ENCODE results near the gene HPS4. TPM values are rescaled to one million over a fixed set of nuclear protein-coding genes. Genes with fewer than 3 reads are reported as not detected.

Gene HPS4
- total RNA-seq, 2 donors from 2014 or later, result 6.8 to 10.8 TPM

DNA sequence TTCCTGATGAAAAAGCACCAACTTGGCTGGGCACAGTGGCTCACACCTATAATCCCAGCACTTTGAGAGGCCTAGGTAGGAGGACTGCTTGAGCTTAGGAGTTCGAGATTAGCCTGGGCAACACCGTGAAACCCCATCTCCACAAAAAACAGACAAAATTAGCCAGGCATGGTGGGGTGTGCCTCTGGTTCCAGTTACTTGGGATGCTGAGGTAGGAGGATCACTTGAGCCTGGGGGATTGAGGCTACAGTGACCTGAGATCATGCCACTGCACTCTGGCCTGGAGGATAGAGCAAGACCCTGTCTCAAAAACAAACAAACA lies 3.0 kb downstream of the HPS4 start:
- H3K27me3 ChIP-seq, result no peaks in the 10 kb centered on the region
- H3K4me1 ChIP-seq, result peaks cover 0 to 53% of the 10 kb centered on the region in 2 donors
- H3K36me3 ChIP-seq, result peaks cover 22% of the 10 kb centered on the region
- TF ChIP-seq, protein P1, sequence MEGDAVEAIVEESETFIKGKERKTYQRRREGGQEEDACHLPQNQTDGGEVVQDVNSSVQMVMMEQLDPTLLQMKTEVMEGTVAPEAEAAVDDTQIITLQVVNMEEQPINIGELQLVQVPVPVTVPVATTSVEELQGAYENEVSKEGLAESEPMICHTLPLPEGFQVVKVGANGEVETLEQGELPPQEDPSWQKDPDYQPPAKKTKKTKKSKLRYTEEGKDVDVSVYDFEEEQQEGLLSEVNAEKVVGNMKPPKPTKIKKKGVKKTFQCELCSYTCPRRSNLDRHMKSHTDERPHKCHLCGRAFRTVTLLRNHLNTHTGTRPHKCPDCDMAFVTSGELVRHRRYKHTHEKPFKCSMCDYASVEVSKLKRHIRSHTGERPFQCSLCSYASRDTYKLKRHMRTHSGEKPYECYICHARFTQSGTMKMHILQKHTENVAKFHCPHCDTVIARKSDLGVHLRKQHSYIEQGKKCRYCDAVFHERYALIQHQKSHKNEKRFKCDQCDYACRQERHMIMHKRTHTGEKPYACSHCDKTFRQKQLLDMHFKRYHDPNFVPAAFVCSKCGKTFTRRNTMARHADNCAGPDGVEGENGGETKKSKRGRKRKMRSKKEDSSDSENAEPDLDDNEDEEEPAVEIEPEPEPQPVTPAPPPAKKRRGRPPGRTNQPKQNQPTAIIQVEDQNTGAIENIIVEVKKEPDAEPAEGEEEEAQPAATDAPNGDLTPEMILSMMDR (IDR thresholded peaks at IDR 0.05), result no peak
- H3K27ac ChIP-seq, result no peak overlapping the region
- no peak for DNase-seq (ENCODE audit: low spot score)
- no peaks in the 10 kb centered on the region for H3K9me3 ChIP-seq
- H3K4me3 ChIP-seq, result no peak overlapping the region

DNA sequence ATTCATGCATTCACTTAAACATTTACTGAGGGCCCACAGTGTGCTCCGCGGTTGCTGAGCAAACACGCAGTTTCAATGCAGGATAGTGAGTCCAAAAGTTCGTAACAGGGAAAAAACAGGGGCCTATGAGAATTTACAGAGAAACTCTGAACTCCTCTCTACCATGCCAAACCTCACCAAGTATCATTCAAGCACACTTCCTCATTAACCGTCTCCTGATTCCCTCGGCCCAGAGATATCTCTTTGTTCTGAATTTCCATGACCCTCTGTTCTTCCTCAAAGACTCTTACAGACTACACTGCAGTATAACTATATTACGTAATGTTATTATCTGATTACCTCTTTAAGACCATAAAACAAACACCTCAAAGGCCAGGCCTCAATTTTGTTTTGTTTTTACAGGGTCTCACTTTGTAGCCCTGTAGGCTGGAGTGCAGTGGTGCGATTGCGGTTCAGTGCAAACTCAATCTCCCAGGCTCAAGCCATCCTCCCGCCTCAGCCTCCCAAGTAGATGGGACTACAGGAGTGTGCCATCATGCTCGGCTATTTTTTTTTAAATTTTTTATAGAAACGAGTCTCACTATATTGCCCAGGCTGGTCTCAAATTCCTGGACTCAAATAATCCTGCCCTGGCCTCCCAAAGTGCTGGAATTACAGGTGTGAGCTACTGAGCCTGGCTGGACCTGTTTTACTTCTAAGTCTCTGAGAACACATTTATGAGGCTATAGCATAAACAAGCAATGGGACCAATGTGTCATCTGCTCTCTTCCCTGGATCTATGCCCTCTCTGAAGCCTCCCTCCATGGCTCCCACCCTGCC lies 3.6 kb downstream of the HPS4 start:
- no peak for DNase-seq (ENCODE audit: low spot score)
- no peaks in the 10 kb centered on the region for H3K9me3 ChIP-seq
- H3K36me3 ChIP-seq, result peaks cover 27% of the 10 kb centered on the region
- peak overlapping the region in 1 of 2 donors; percentile 13 for H3K4me3 ChIP-seq
- TF ChIP-seq, protein P1 (IDR thresholded peaks at IDR 0.05), result no peak
- H3K27ac ChIP-seq, result no peak overlapping the region
- H3K4me1 ChIP-seq, result peaks cover 0 to 48% of the 10 kb centered on the region in 2 donors
- no peaks in the 10 kb centered on the region for H3K27me3 ChIP-seq

DNA sequence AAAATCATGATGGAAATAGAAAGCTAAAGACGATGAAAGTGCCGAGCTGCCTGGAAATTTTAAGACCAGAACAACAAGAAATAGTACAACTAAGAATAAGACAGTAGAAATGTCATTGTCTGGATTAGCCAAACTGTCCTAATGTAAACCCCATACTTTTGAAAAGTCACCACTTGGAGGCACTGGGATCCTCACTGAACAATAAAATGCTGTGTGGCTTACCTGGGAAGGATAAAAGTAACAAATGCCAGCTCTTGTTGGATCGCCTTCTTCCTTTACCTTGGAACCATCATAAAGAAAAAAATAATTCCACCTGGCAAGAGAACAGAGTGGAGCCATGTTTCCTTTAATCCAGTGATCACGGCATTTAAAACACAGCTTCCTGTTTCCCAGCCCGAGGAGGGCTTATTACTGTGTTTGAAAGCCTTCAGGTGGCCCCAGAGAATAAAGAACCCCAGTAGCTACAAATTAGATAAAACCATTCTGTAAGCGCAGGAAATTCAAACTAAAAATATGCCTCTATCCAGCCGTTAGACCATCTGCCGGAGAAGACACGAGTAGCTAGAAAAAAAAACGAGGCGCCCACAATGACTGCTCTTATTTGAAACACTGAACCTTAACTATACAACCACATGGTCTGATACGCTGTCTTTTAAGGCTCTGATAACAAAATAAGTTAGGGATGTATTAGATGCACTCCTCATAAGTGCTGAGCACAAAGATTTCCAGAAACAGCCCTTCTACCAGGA lies 4.4 kb downstream of the HPS4 start:
- H3K9me3 ChIP-seq, result no peaks in the 10 kb centered on the region
- no peaks in the 10 kb centered on the region for H3K27me3 ChIP-seq
- H3K4me3 ChIP-seq, result peak overlapping the region in 1 of 2 donors; percentile 13
- no peak overlapping the region for H3K27ac ChIP-seq
- no peak for DNase-seq (ENCODE audit: low spot score)
- TF ChIP-seq, protein P1 (IDR thresholded peaks at IDR 0.05), result peak in 1 of 2 donors; percentile 9
- peaks cover 33% of the 10 kb centered on the region for H3K36me3 ChIP-seq
- peaks cover 0 to 40% of the 10 kb centered on the region in 2 donors for H3K4me1 ChIP-seq

- Histone ChIP-seq H3K9me3 (no peaks in the 10 kb centered on the region), H3K4me3 (no peak overlapping the region), H3K36me3 (peaks cover 47% of the 10 kb centered on the region), H3K27ac (no peak overlapping the region), H3K4me1 (peaks cover 0 to 29% of the 10 kb centered on the region in 2 donors), H3K27me3 (no peaks in the 10 kb centered on the region)
- TF ChIP-seq, protein P1 (IDR thresholded peaks at IDR 0.05), result no peak
- DNase-seq (ENCODE audit: low spot score), result no peak
Observed at GRCh38 chr22:26477341-26477731, 6.2 kb downstream of the HPS4 start.

- DNase-seq (ENCODE audit: low spot score), result no peak
- Histone ChIP-seq H3K4me1 (peaks cover 0 to 27% of the 10 kb centered on the region in 2 donors), H3K27me3 (no peaks in the 10 kb centered on the region), H3K36me3 (peaks cover 52% of the 10 kb centered on the region), H3K9me3 (no peaks in the 10 kb centered on the region), H3K4me3 (no peak overlapping the region), H3K27ac (no peak overlapping the region)
- TF ChIP-seq, protein P1 (IDR thresholded peaks at IDR 0.05), result no peak
Observed at GRCh38 chr22:26476705-26477340, 6.8 kb downstream of the HPS4 start.
